ENCODE results near the gene CFAP61. TPM values are rescaled to one million over a fixed set of nuclear protein-coding genes. Genes with fewer than 3 reads are reported as not detected.
A peak's percentile ranks its signal among the peaks of the same experiment; 100 is the strongest.
"Not testable (repeated sequence)": the region's sequence is repeated elsewhere in the genome, so short reads cannot be mapped to it uniquely, and the experiment has no call there.

Gene CFAP61, protein sequence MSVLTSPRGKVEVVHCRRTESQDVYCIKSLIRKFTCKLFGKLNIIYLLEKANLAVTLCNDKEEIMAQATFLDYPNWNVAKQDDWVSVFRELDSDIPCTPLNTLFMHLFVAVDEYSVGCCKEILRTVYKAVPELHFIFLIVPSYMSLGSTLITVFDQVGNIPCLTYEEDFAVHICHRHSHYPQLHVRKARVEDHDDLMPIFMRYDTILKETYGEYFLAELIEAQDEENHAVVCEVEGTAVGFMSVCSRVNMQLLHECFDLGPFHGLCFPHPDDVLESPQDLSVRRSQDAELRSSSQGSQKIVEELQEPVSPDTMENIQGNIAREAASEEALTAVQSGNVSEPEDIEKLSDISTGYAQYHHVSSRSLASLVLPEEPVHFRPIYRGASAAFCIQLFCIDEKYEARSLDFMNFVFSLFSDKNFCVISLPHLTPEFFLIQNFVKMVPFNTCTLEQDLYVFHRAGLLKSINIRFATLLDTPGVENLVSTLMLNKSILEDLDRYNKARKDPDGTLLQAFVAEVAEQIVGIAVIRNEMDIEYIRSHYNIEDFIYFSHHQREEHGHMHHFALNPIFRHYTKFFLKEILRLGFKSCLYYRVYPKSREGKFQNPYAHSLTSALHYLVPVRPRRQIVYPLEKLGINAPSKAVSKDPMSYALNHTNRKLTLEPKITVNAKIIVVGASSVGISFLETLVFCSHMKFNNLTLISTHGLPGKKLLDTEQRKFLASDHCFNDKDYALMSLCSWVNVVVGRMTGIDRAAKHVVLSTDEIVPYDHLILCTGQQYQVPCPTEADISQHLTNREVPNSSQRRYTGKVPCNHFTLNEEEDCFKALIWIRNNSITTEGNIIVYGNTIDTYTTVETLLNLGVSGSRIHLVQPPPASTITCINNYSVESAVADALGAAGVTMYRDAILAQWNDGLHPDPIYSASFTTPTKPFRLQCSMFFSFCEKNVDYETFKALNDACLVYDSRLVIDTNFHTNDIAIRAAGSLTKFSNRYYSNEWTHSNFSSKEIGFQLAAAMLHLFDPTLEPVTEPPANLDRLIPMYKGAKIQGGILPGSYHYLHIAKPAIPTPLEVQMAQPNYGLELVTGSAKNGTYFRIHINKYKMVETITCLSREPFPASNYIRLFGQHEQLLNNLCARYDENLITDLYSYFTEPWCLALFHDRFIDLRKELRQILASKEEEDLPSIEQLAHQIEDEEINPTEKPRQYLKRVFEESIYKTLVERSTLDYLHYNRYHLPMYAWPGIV
- total RNA-seq (0.71 TPM), polyA plus RNA-seq (ENCODE audit: insufficient read depth in 1 of 8, insufficient read length in 8 of 8, low replicate concordance in 1 of 8) (1 to 10 TPM in 7 of 8 donors, under 1 TPM in 1; 0.37 to 4.7 (median 2.6) TPM)
- long read RNA-seq, donor 1 = 0 reads
- long read RNA-seq, donor 2 = 0 reads
- long read RNA-seq, donor 3 = 0 reads
- long read RNA-seq, donor 4 = 0 reads
- long read RNA-seq, donor 5 = 0 reads
- long read RNA-seq, donor 6 = 0 reads
- long read RNA-seq, donor 7 = 0 reads
- long read RNA-seq, donor 8 = 0 reads
- long read RNA-seq, donor 9 = 0 reads
- long read RNA-seq, donor 10 = 0 reads
- long read RNA-seq, donor 11 = 0 reads

DNA sequence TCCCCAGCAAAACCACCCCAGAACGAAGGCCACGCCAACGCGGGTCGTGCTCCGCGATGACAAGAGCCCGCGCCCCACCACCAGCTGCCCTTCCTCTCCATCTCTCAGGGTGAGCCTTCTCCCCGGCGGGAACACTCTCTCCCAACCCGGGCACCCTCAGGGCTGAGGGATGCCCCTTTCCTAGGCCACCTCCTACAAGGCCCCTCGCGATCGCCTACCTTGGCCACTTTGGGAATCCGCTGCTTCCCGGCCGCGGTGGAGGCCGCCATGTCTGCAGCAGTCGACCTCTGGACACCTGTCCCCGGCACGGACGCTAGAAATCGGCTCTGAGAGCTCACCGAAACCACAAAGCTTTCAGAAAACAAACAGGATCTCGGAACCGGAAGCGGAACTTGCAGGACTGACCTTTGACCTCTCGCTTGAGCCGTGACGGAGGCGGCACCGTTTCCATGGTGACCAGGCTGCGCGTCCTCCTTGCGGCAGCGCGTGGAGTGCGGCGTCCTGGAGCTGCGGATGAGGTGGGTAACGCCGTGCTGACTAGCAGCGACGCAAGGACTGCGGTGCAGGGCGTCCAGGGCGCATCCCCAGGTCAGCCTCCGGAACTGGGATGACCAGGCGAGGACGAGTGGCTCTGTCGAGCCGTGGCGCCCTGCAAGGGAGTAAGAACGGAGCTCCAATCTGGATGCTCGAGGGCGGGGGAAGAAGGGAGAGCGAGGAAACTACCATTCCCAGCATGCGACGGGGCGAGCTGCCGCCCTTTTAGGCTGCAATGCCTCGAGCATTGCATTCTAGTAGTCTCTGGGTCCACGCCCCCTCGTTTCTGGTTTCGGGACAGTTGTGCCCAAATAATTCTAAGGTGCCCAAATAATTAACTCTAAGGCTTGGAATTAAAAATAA, at the start of gene CFAP61, which contains the start of gene CRNKL1:
Gene CFAP61, plus strand, starts transcription at position 459 of the 897 bp plus-strand sequence. CDS start 4,122 bp downstream, outside the sequence.
Gene CRNKL1, minus strand, starts transcription at position 393 of the 897 bp plus-strand sequence. Its CDS starts 124 bp downstream, at position 269.
- H3K36me3 ChIP-seq (ENCODE audit: control insufficient read depth, insufficient read depth, low read length) = peaks cover 20% of the 10 kb centered on the region
- H3K9me3 ChIP-seq (replicated peaks; ENCODE audit: control insufficient read depth, low read depth, low read length) = no peaks in the 10 kb centered on the region
- no peaks in the 10 kb centered on the region for H3K27me3 ChIP-seq (ENCODE audit: control insufficient read depth, insufficient read depth, low read length)
- WGBS (ENCODE audit: insufficient coverage) = under 1% methylated on average over 61 of the region's 67 CpGs
- H3K4me1 ChIP-seq (ENCODE audit: control insufficient read depth, insufficient read depth, low read length) = peaks cover 4% of the 10 kb centered on the region
- peak; percentile 98 for DNase-seq
- H3K27ac ChIP-seq (ENCODE audit: low read length) = peak within 1 kb of the TSS; percentile 84
- H3K4me3 ChIP-seq (ENCODE audit: low read length) = peak within 1 kb of the TSS; percentile 93

- Histone ChIP-seq H3K4me3 (ENCODE audit: low read length) (peak overlapping the region; percentile 18), H3K27ac (ENCODE audit: low read length) (peak overlapping the region; percentile 79), H3K36me3 (ENCODE audit: control insufficient read depth, insufficient read depth, low read length) (peaks cover 29% of the 10 kb centered on the region), H3K27me3 (ENCODE audit: control insufficient read depth, insufficient read depth, low read length) (no peaks in the 10 kb centered on the region), H3K4me1 (ENCODE audit: control insufficient read depth, insufficient read depth, low read length) (peaks cover 21% of the 10 kb centered on the region), H3K9me3 (replicated peaks; ENCODE audit: control insufficient read depth, low read depth, low read length) (no peaks in the 10 kb centered on the region)
- WGBS (ENCODE audit: insufficient coverage) = 2% methylated on average over 5 of the region's 23 CpGs
- DNase-seq = peak; percentile 93
These were observed 49.0 kb upstream of the CFAP61 start for GRCh38 chr20:20003031-20003954.

DNA sequence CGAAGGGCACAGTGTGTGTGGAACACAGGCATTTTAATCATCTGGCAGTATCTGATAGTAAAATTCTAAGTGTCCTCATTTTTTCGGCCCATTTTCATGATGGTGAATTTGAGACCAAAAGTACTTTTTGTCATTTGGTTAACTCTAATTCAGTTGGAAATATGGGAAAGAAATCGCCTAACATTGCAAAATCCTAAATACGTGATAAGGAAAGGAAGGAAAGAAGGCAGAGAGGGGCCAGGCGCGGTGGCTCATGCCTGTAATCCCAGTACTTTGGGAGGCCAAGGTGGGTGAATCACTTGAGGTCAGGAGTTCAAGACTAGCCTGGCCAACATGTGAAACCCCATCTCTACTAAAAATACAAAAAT, 48.4 kb upstream of the CFAP61 start:
- H3K9me3 ChIP-seq (replicated peaks; ENCODE audit: control insufficient read depth, low read depth, low read length); H3K4me3 ChIP-seq (ENCODE audit: low read length); H3K27me3 ChIP-seq (ENCODE audit: control insufficient read depth, insufficient read depth, low read length); DNase-seq: not testable (repeated sequence)
- H3K36me3 ChIP-seq (ENCODE audit: control insufficient read depth, insufficient read depth, low read length) = peaks cover 22% of the 10 kb centered on the region
- H3K27ac ChIP-seq (ENCODE audit: low read length) = peak overlapping the region; percentile 79
- H3K4me1 ChIP-seq (ENCODE audit: control insufficient read depth, insufficient read depth, low read length) = peaks cover 21% of the 10 kb centered on the region
- 80% methylated on average over 2 of the region's 6 CpGs for WGBS (ENCODE audit: insufficient coverage)

DNA sequence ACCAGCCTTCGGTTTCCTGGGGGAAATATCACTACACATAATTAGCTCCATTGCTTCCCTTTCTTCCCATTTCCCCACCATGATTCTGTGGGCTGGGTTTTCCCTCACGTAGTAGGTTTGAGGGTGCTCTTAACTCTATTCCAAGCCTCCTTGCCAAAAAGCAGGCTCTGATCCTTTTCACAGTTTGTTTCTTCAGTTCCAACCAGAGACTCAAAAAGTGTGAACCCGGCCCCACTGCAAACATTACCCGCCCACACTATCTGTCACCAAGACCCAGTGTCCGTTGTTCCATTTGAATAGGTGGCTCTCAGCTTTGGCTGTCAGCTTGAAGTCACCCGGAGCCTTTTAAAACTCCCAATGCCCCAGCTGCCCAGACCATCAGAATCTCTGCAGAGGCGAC, 47.0 kb upstream of the CFAP61 start:
- no peak overlapping the region for H3K4me3 ChIP-seq (ENCODE audit: low read length)
- DNase-seq = no peak
- peaks cover 5% of the 10 kb centered on the region for H3K27me3 ChIP-seq (ENCODE audit: control insufficient read depth, insufficient read depth, low read length)
- no peak overlapping the region for H3K27ac ChIP-seq (ENCODE audit: low read length)
- H3K9me3 ChIP-seq (replicated peaks; ENCODE audit: control insufficient read depth, low read depth, low read length) = no peaks in the 10 kb centered on the region
- 64% methylated on average over 3 of the region's 7 CpGs for WGBS (ENCODE audit: insufficient coverage)
- H3K36me3 ChIP-seq (ENCODE audit: control insufficient read depth, insufficient read depth, low read length) = peaks cover 10% of the 10 kb centered on the region
- H3K4me1 ChIP-seq (ENCODE audit: control insufficient read depth, insufficient read depth, low read length) = peaks cover 25% of the 10 kb centered on the region

- DNase-seq = peak; percentile 20
- Histone ChIP-seq H3K4me3 (ENCODE audit: low read length) (no peak overlapping the region), H3K27ac (ENCODE audit: low read length) (no peak overlapping the region), H3K27me3 (ENCODE audit: control insufficient read depth, insufficient read depth, low read length) (peaks cover 5% of the 10 kb centered on the region), H3K36me3 (ENCODE audit: control insufficient read depth, insufficient read depth, low read length) (no peaks in the 10 kb centered on the region), H3K4me1 (ENCODE audit: control insufficient read depth, insufficient read depth, low read length) (peaks cover 8% of the 10 kb centered on the region), H3K9me3 (replicated peaks; ENCODE audit: control insufficient read depth, low read depth, low read length) (no peaks in the 10 kb centered on the region)
- 20% methylated on average over 9 of the region's 14 CpGs for WGBS (ENCODE audit: insufficient coverage)
These were observed 42.5 kb upstream of the CFAP61 start for GRCh38 chr20:20009784-20010253.

GRCh38 chr20:20010639-20011500, 41.5 kb upstream of the CFAP61 start:
- H3K27me3 ChIP-seq (ENCODE audit: control insufficient read depth, insufficient read depth, low read length) = peaks cover 5% of the 10 kb centered on the region
- H3K4me1 ChIP-seq (ENCODE audit: control insufficient read depth, insufficient read depth, low read length) = peaks cover 4% of the 10 kb centered on the region
- H3K9me3 ChIP-seq (replicated peaks; ENCODE audit: control insufficient read depth, low read depth, low read length) = no peaks in the 10 kb centered on the region
- peak overlapping the region; percentile 17 for H3K27ac ChIP-seq (ENCODE audit: low read length)
- H3K4me3 ChIP-seq (ENCODE audit: low read length) = no peak overlapping the region
- 40% methylated on average over 1 of the region's 4 CpGs for WGBS (ENCODE audit: insufficient coverage)
- DNase-seq = peak; percentile 56
- no peaks in the 10 kb centered on the region for H3K36me3 ChIP-seq (ENCODE audit: control insufficient read depth, insufficient read depth, low read length)

DNA sequence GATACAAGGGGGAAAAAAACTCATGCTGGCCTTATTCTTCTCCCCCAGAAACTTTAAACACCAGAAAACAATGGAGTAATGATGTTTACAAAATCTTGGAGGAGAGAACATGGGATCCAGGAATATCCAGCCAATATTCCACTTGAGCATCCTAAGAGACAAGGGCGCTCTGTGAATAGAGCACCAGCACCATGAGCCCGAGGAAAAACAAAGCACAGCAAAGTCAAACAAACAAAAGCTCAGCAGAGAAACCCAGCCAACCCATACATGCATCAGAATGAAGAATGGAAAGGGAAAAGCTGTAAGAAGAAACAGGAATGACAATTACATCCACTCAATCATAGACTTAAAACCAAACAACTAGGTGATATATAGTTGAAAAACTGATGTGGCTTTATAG, 39.8 kb upstream of the CFAP61 start:
- Histone ChIP-seq H3K27me3 (ENCODE audit: control insufficient read depth, insufficient read depth, low read length) (peaks cover 5% of the 10 kb centered on the region), H3K36me3 (ENCODE audit: control insufficient read depth, insufficient read depth, low read length) (no peaks in the 10 kb centered on the region), H3K4me3 (ENCODE audit: low read length) (no peak overlapping the region), H3K9me3 (replicated peaks; ENCODE audit: control insufficient read depth, low read depth, low read length) (no peaks in the 10 kb centered on the region), H3K27ac (ENCODE audit: low read length) (no peak overlapping the region), H3K4me1 (ENCODE audit: control insufficient read depth, insufficient read depth, low read length) (peaks cover 9% of the 10 kb centered on the region)
- WGBS (ENCODE audit: insufficient coverage) = no CpG with 5 or more reads among the region's 2 CpGs
- DNase-seq = no peak

All from muscle of leg (tissue), 16 donors.